GM21786 (cell line): ENCODE results near the gene ALG1L2.
"Not testable (repeated sequence)": the region's sequence is repeated elsewhere in the genome, so short reads cannot be mapped to it uniquely, and the experiment has no call there.

Source experiments
- ATAC-seq: cut with Tn5 transposase; IDR thresholded peaks from one replicate; pipeline ENCODE4 v1.9.1; 2021; ENCODE audit not compliant: unreplicated experiment

Gene ALG1L2, protein sequence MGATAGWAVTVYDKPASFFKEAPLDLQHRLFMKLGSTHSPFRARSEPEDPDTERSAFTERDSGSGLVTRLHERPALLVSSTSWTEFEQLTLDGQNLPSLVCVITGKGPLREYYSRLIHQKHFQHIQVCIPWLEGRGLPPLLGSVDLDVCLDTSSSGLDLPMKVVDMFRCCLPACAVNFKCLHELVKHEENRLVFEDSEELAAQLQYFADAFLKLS

DNA sequence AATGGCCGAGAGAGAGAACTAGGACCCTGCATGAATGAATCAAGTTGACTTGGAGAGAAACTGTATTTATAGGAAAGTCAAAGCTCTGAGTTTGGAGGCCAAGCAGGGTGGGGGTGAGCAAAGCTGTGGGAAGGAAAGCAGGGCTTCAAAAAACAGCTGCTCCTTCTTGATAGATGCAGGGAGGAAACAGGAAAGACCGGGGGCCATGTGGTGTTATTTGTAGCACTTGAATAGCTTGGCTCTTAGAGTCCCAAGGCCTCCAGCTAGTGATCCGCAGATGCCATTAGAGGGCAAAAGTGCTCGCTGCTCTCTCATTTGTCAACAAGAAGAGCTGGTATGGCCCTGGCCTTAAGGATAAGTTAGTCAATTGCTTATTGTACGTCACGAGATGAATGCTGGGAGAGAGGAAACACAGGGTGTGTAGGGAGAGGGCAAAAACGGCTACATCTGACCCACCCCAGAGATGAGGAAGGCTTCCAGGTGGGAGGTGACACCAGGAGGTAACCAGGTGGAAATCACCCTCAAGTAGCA is at the start of gene ALG1L2:
ALG1L2 (plus strand) TSS at position 481 of the 531 bp plus-strand sequence. CDS start 186 bp downstream, outside the sequence.
- ATAC-seq = no peak

DNA sequence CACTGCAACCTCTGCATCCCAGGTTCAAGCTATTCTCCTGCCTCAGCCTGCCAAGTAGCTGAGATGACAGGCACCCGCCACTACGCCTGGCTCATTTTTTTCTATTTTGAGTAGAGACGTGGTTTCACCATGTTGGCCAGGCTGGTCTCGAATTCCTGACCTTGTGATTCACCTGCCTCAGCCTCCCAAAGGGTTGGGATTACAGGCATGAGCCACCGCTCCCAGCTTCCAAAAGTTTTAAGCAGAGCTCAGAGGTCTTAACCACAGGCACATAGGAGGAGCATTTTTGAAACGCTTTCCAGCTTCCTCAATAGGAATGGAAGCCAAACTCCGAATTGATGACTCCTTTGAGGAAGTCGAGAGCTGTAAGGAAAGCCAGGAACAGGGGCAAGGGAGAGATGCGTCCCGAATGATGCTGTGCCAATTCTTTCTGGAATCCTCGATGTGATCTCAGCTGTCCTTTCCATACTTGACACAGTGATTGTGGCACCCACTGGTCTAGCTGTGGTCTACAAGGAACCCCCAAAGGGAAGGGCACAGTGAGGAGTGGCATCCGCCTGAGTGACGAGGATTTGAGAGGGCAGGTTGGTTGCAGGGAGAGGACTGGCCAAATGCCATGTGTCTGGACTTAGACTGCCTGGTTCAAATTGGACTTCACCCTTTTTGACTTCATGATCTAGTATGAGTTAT is 44.4 kb upstream of the ALG1L2 start:
- not testable (repeated sequence) for ATAC-seq

DNA sequence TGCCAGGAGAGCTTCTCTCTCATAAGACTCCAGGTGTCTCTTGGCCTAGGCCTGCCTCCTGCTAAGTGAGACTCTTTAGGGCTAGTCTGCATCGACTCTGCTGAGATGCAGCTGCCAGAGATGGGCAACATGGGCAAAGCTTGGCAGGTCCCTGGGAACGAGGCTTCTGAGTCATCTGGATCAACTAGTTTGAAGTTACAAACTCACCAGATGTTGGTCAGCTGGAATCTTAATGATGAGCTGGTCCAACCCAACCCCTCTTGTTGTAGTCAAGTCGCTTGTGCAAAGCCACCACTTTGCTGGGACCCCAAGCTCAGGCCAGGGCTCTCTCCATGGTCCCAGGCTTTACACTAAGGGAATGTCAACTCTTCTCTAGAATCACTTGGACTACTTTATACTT is 38.9 kb upstream of the ALG1L2 start:
- ATAC-seq = not testable (repeated sequence)

DNA sequence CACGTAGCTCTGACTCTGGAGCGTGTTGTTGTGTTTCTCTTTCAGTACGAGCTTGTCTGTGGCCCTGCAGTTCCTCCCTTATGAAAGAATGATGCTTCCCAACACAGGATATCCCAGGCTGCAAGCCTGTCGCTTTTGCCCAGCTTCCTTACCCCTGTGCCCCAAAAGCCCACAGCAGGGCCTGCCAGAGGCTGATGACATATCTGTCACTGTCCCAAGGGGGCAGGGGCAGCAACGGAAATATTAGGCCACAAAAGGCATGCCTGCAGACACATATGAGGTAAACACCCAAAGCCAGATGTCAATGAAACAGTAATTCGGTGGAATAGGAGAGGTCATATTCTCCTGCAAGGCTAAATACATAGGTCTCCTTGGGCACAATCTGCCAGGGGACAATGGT is 38.0 kb upstream of the ALG1L2 start:
- ATAC-seq = not testable (repeated sequence)

DNA sequence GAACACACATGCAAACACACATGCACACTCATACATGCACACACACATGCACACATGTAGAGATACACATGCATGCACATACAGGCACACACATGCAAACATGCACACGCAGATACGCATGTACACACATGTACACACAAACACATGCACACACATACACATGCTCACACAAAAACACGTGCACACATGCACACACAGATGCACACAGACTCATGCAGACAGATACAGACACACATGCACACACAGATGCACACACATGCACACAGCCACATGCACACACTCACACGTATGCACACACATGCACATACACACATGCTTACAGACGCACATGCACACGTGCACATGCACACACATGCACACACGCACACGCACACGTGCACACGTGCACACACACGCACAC is 37.3 kb upstream of the ALG1L2 start:
- ATAC-seq = no peak

DNA sequence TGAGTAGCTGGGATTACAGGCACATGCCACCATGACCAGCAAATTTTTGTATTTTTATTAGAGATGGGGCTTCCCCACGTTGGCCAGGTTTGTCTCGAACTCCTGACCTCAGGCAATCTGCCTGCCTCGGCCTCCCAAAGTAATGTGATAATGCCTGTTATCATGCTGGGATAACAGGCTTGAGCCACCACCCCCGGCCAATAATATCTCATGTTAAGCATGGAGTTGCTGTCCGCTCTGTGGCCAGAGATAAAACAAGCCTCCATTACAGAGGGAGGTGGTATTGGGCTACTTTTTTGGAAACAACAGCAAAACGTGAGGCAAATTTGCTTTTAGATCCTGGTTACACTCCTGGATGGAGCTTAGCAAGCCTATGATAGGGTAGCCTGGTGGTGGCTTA is 32.9 kb upstream of the ALG1L2 start:
- ATAC-seq = no peak

DNA sequence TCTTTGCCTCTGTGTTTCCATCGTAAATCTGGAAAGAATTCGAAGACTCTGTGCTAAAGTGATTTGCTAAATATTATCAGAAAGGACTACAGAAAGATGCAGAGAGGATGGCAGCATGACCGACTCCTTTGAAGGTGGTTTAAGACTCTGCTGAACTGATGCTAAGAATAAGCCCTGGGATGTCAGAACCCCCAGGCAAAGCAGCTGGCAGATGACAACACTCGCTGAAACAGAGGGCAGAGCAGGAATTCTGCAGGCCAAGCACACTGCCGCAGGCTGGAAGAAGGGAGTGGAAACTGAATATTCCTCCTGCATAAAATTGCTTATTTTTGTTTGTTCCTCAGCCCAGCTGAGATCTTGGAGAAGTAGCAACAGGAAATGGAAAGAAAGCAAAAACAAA is 29.3 kb upstream of the ALG1L2 start:
- not testable (repeated sequence) for ATAC-seq

DNA sequence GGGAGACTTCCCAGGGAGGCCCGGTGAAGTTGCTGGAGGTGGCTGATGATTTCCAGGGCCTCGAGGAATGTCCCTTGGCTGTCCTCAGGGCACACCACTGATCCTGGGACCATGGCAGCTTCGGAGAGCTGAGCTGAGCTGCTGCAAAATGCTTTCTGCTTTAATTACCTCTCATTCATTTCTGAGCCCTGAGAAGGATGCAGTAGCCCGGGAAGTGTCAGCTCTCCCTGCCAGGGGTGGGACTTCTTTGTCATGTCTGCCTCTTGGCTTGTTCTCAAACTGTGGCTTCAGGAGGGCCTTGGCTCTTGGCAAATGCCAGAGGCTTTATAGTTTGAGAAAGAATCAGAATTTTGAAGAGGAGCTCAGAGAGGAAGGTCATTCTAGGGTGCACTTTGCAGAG is 28.7 kb upstream of the ALG1L2 start:
- not testable (repeated sequence) for ATAC-seq

DNA sequence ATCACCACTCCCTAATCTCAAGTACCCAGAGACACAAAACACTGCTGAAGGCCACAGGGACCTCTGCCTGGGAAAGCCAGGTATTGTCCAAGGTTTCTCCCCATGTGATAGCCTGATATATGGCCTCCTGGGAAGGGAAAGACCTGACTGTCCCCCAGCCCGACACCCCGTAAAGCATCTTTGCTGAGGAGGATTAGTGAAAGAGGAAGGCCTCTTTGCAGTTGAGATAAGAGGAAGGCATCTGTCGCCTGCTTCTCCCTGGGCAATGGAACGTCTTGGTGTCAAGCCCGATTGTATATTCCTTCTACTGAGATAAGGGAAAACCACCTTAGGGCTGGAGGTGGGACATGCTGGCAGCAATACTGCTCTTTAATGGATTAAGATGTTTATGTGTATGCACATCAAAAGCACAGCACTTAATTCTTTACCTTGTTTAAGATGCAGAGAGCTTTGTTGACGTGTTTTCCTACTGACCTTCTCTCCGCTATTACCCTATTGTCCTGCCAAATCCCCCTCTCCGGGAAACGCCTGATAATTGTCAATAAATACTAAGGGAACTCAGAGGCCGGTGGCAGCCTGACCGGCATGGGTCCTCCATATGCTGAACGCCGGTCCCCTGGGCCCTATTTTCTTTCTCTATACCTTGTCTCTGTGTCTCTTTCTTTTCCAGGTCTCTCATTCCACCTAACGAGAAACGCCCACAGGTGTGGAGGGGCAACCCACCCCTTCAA is 23.9 kb upstream of the ALG1L2 start:
- not testable (repeated sequence) for ATAC-seq

DNA sequence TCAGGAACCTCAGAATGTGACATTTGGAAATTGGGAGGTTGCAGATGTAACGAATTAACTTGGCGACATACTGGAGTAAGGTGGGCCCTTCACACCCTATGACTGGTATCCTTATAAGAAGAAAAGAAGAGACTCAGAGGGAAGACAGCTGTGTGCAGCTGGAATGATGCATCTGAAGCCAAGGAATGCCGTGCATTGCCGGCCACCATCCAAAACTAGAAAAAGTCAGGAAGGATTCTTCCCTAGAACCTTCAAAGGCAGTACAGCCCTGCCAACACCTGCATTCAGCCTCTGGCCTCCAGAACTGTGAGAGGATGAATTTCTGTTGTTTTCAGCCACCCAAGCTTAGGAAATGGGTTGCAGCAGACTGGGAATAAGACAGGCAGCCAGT is 23.4 kb upstream of the ALG1L2 start:
- not testable (repeated sequence) for ATAC-seq

DNA sequence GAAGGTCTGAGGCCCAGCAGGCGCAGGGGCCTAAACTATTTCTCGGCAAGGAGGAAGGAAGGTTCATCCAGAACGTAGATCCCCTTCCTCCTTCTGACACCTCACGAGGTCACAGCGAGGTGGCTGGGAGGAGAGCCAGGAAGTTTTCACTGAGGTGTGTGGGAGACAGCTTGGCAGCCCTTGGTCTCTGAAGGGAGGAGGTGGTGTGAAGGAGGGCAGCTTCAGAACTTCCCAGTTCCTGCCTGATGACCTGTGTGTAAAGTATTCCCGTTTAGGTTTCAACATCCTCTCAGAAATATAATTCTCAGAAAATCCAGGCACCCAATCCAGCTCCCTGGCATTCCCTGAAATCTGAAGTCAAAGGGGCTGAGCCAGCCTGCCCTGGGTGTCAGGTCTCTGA is 22.9 kb upstream of the ALG1L2 start:
- not testable (repeated sequence) for ATAC-seq

DNA sequence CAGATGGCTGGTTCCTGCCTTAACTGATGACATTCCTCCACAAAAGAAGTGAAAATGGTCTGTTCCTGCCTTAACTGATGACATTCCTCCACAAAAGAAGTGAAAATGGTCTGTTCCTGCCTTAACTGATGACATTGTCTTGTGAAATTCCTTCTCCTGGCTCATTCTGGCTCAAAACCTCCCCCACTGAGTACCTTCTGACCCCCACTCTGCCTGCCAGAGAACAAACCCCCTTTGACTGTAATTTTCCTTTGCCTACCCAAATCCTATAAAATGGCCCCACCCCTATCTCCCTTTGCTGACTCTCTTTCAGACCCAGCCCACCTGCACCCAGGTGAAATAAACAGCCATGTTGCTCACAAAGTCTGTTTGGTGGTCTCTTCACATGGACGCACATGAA is 22.5 kb upstream of the ALG1L2 start:
- ATAC-seq = not testable (repeated sequence)

DNA sequence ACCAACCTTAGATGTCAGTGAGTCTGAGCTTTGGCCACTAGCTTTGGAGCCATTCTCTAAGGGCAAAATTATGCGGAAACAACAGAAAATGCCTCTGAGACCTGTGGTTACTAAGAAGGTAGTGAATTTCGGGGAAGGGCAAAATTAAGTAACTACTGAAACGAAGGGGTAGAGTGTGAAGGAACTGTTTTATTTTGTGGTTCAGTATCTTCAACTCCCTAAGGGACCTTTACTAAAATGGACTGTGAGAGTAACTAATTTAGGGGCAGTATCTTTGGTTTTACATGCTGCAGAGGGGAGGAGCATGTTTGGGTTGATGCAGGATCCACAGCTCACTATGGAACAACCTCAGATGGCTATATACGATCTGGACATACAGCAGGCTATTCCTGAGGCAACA is 8.0 kb upstream of the ALG1L2 start:
- no peak for ATAC-seq

DNA sequence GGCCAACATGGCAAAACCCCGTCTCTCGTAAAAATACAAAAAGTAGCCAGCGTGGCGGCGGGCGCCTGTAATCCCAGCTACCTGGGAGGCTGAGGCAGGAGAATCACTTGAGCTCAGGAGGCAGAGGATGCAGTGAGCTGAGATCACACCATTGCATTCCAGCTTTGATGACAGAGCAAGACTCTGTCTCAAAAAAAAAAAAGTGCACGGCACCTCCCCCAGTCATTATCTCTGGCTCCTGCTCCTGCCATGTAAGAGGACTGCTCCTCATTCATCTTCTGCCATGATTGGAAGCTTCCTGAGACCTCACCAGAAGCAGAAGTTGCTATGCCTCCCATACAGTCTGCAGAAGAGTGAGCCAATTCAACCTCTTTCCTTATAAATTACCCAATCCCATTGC is 4.0 kb upstream of the ALG1L2 start:
- ATAC-seq = no peak

DNA sequence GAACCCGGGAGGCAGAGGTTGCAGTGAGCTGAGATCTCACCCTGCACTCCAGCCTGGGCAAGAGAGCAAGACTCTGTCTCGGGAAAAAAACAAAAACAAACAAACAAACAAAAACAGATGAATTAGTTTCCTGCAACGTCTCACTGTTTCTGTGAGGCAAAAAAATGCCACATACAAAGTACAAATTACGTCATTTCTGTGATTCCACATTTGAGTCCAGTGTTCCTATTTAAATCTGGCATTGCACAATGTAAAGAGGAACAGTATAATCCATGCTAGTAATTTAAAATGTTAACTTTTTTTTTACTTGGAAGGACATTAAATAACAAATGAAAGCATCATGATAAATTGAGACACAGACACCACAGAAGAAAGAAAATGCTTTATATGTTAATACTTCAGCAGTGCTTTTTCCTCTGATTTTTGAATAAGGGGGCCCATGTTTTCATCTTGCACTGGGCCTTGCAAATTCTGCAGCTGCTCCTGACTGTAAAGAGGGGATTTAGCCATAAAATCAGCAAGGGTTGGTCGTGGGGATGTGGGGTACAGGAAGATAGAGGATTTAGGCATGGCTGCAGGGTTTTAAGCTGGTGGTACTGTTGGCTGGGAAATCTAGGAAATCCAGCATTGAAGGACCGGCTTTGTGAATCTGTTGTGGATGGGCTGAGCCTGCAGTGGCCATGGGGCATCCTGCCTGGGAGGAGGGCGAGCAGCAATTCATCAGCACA is 1.9 kb downstream of the ALG1L2 start:
- ATAC-seq = not testable (repeated sequence)

DNA sequence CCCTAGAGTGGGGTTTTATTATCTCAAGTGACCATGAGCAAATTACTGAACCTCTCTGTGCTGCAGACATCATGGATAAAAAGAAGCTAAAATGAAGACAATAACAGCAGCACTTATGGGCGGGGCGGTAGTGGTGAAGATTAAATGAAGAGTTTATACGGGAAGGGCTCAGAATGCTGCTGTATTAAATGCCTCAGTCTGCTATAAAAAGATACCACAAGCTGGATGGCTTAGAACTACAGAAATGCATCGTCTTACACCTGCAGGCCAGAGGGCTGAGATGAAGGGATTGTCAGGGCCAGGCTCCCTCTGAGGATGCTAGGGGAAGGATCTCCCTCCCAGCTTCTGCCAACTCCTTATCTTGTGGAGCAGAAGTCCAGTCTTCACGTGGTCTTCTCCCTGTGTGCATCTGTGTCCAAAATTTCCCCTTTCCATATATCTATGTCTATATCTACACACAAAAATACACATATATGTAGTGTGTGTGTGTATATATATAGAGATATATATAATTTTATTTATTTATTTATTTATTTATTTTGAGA is 2.9 kb downstream of the ALG1L2 start:
- ATAC-seq = no peak

DNA sequence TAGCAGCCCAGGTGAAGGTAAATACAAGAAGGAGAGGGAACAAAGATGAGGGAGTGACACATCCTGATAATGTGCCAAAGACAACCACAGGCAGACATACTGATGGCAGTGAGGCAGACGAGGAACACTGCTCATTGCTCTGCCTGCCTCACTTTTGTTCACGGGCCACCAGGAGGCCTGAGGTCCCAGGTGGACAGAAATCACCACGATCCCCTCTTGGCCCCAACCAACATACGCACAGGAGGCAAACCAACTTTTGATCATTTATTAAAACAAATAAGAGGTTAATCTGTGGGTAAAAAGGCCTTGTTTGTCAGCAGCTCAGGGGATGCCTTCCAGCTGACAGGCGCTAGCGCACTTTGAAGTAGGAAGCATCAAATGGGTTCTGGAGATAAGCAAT is 4.2 kb downstream of the ALG1L2 start:
- ATAC-seq = no peak

DNA sequence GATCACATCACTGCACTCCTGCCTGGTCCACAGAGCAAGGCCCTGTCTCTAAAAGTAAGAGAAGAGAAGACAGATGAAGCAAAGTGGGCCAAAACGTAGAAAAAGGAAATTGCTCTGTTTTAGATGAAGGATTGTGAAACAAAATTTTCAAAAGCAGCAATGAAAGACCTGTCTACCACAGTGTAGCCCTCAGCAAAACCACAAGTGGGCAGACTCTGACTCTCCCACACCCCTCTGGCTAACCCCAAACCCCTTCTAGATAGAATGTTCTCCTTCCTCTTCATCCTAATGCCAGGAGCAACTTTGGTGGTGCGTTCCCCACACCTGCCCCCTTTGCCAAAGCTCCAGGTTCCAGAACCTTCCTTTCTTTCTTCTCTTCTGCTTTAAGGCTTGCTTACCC is 5.0 kb downstream of the ALG1L2 start:
- ATAC-seq = not testable (repeated sequence)

DNA sequence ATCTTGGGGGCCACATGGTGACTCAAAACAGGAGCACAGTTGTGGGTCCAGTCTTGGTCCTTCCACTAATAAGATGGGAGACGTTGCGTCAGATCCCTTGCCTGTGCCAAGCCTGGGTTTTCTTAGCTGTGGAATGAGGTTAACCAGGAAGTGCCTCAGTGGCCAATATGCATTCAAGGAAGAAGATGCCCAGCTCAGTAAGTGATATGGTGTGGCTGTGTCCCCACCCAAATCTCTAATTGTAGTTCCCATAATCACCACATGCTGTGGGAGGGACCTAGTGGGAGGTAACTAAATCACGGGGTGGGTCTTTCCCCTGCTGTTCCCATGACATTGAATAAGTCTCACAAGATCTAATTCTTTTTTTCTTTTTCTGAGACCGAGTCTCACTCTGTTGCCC is 6.4 kb downstream of the ALG1L2 start:
- ATAC-seq = no peak

DNA sequence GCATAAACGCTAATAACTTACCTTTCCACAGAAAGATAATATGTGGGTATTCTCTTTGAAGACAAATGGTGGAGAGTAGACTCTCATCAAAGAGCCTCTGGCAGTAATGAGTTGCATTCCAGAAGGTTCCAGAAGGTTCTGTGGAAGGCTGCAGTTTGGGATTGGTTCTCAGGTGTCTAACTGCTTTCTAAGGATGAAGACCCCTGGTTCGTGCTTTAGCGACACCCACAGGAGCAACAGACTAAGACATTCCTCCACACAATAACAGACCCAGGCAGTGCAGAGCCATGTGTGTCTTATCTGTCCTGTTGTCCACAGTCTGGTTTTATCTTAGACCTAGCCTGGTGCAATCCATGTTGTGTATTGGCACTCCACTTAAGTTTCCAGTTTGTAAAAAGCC is 9.1 kb downstream of the ALG1L2 start:
- ATAC-seq = not testable (repeated sequence)

DNA sequence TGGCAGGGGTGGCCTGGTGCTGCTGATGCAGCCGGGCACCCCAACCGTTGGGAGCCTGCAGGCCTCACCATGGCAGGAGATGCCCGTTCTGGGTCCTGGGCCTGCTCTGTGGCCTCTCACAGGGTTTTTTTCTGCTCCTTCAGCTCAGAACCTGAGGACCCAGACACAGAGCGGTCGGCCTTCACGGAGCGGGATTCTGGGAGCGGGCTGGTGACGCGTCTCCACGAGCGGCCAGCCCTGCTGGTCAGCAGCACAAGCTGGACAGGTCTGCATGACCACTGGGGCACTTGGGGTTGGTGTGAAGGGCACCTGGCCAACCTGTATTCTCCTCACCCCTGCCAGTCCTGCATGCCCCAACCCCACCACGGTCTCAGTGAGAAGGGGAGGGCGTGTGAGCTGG is 10.3 kb downstream of the ALG1L2 start:
- no peak for ATAC-seq
